DND-41 (cell line): ENCODE data around the gene MKLN1.

Source experiments
- CTCF ChIP-seq: IDR thresholded peaks from 2 replicates; pipeline ENCODE4 v1.5.1; 2012; ENCODE audit warnings: borderline replicate concordance, low read length, moderate library complexity, mild to moderate bottlenecking; ENCODE audit not compliant: poor library complexity, severe bottlenecking; ENCODE audit errors: extremely low read depth
- EZH2 ChIP-seq: IDR thresholded peaks from 3 replicates; pipeline ENCODE4 v1.6.1; 2012; ENCODE audit warnings: borderline replicate concordance, low read depth, mild to moderate bottlenecking, moderate library complexity, low read length, inconsistent platforms; ENCODE audit not compliant: severe bottlenecking

GRCh38 chr7:131409129-131409766, 81.6 kb downstream of the MKLN1 start:
- no peak for TF ChIP-seq CTCF
- no peak for TF ChIP-seq EZH2
